Gastroesophageal sphincter (tissue), 4 donors: ENCODE results near the gene GRK5. TPM values are rescaled to one million over a fixed set of nuclear protein-coding genes. Genes with fewer than 3 reads are reported as not detected.

ENCODE experiments used
- ATAC-seq: fragments of 150-250 bp; one replicate; pipeline ENCODE4 v1.9.1; 2016; ENCODE audit warnings: mild to moderate bottlenecking, moderate library complexity
- H3K27ac ChIP-seq, 4 donors: fragments of 200-600 bp; sonication (generic) in 3 of 4; 1 replicate in 3 of 4; 2 replicates in 1 of 4; pipeline ENCODE4 v1.5.1; 2016 to 2019
- H3K27me3 ChIP-seq: fragments of 200-600 bp; sonication (generic); one replicate; pipeline ENCODE4 v1.5.1; 2019
- H3K36me3 ChIP-seq, 2 donors: fragments of 200-600 bp; sonication (generic); one replicate each; pipeline ENCODE4 v1.5.1; 2019; ENCODE audit warnings: control low read depth in 1 of 2
- H3K4me1 ChIP-seq, 3 donors: fragments of 200-600 bp; sonication (generic); 1 replicate in 2 of 3; 2 replicates in 1 of 3; pipeline ENCODE4 v1.5.1; 2016 to 2019; ENCODE audit warnings: control low read depth in 2 of 3
- H3K4me3 ChIP-seq, 2 donors: fragments of 200-600 bp; sonication (generic); one replicate each; pipeline ENCODE4 v1.5.1; 2019; ENCODE audit warnings: mild to moderate bottlenecking in 1 of 2, moderate library complexity in 1 of 2
- H3K9me3 ChIP-seq, 3 donors: fragments of 200-600 bp; sonication (generic); one replicate each; pipeline ENCODE4 v1.5.1; 2017 to 2019; ENCODE audit warnings: control low read depth in 2 of 3
- EP300 ChIP-seq: sonication (generic); formaldehyde crosslinking; IDR thresholded peaks from one replicate; pipeline ENCODE4 v1.6.1; 2017; ENCODE audit warnings: antibody characterized with exemption, mild to moderate bottlenecking
- POLR2A ChIP-seq, 2 donors: fragments of 450-650 bp; IDR thresholded peaks; one replicate each; pipeline ENCODE4 v1.6.1; 2017; ENCODE audit warnings: antibody characterized with exemption in 2 of 2, mild to moderate bottlenecking in 2 of 2, moderate library complexity in 1 of 2
- POLR2AphosphoS5 ChIP-seq: sonication (generic); formaldehyde crosslinking; IDR thresholded peaks from one replicate; pipeline ENCODE4 v1.6.1; 2017; ENCODE audit warnings: antibody characterized with exemption
- WGBS, 2 donors: methylation state at CpG; one replicate each; pipeline ENCODE4 v1.1.5; 2018; ENCODE audit warnings: low coverage in 1 of 2; 5-methylcytosine and 5-hydroxymethylcytosine counted together
- total RNA-seq, 4 donors: library from RNA; depleted of rRNA; stranded (reverse); fragments of >200 nt; gene quantifications; one replicate each; pipeline ENCODE4 v1.1.0, GENCODE V29; 2016
- TF ChIP-seq, protein P1 (sequence below), 4 experiments: fragments of 200-600 bp in 2 of 4; fragments of 450-650 bp in 2 of 4; sonication (generic) in 1 of 4; IDR thresholded peaks; one replicate each; pipeline ENCODE4 v1.5.1; 2017 to 2019; ENCODE audit warnings: antibody characterized with exemption in 4 of 4, mild to moderate bottlenecking in 2 of 4, moderate library complexity in 2 of 4

Gene GRK5
- total RNA-seq, 4 donors from 2014 or later = 28.8 to 71.6 (median 47.7) TPM

DNA sequence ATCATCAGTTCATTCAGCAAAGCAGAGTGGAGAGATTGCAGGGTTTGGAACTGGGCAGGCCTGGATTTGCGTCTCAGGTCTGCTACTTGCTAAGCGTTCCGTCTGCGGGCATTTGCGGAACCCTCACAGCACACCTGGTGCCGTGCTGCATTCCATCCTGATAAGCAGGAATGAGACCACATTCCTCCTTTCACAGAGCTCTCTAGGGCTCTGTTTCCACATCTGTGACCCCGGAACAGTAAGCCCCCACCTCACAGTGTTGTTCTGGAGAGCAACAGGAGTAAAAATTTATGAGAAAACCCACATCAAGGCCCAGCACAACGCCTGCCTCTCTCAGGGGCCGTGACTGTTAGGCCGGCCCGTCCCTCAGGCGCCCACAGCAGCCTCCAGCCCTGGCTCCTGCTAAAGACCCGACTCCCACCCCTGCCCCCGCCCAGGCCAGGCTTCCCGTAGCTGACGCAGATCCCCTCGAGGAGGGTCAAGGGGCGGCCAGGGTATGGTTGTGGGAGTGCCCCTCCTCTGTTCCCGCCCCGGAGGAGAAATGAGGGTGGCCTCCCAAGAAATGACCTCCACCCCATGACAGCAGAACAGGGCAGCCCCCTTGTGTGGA lies 206.2 kb downstream of the GRK5 start:
- Histone ChIP-seq H3K27ac (peak overlapping the region in 3 of 4 donors; percentile 66 to 74 (median 69)), H3K4me1 (peaks cover 0 to 59% (median 36%) of the 10 kb centered on the region in 3 donors), H3K27me3 (no peaks in the 10 kb centered on the region), H3K36me3 (no peaks in the 10 kb centered on the region), H3K4me3 (no peak overlapping the region), H3K9me3 (no peaks in the 10 kb centered on the region)
- TF ChIP-seq EP300 (no peak), POLR2AphosphoS5 (no peak), POLR2A (IDR thresholded peaks at IDR 0.05) (no peak)
- TF ChIP-seq, protein P1, sequence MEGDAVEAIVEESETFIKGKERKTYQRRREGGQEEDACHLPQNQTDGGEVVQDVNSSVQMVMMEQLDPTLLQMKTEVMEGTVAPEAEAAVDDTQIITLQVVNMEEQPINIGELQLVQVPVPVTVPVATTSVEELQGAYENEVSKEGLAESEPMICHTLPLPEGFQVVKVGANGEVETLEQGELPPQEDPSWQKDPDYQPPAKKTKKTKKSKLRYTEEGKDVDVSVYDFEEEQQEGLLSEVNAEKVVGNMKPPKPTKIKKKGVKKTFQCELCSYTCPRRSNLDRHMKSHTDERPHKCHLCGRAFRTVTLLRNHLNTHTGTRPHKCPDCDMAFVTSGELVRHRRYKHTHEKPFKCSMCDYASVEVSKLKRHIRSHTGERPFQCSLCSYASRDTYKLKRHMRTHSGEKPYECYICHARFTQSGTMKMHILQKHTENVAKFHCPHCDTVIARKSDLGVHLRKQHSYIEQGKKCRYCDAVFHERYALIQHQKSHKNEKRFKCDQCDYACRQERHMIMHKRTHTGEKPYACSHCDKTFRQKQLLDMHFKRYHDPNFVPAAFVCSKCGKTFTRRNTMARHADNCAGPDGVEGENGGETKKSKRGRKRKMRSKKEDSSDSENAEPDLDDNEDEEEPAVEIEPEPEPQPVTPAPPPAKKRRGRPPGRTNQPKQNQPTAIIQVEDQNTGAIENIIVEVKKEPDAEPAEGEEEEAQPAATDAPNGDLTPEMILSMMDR (IDR thresholded peaks at IDR 0.05) = no peak
- WGBS, 2 donors = 68% methylated on average over 13 of the region's 20 CpGs; no CpG with 5 or more reads in 1 of the 2 donors
- ATAC-seq = no peak

DNA sequence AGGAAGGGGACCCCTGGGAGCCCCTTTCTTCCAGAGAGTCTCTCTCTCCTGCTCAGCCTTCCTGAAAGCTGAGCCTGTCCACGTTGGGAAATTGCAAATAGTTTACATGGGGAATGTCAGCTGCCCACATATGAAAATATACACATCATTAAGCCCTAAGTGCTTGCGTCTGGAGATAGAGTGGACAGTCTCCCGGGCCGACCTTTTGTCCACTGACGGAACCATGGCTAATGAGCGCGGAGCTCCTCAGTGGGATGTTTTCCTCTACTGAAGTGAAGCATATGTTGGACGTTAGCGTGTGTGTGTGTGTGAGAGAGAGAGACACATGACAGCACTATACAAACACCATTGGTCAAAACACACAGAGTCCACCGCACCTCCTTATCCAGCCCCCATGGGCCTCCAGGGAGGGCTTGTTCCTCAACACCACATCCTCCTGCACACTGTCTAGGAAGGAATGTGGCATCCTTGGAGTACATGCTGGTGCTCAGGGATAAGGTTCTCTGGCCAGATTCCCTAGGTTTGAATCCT lies 206.8 kb downstream of the GRK5 start:
- H3K4me1 ChIP-seq = peaks cover 0 to 58% (median 35%) of the 10 kb centered on the region in 3 donors

DNA sequence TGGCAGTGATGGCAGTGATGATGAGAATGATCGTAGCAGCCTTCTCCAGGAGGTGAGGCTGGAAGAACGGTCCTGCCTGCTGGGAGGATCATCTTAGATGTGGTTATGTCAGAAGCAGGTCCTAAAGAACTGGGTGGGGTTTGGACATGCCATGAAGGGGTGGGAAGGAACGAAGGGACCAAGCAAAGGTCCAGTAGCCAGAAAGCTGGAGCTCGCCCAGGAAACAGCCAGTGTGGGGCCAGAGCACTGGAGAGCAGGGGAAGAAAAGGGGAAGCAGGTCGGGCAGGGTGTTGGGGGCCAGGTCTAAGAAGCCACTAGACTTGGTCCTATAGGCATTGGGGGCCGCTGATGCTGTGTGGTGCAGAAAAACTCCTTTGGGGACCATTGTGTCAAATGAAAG lies 207.8 kb downstream of the GRK5 start:
- peaks cover 0 to 52% (median 30%) of the 10 kb centered on the region in 3 donors for H3K4me1 ChIP-seq

More for the DNA sequence above, 206.8 kb downstream of the GRK5 start:
- Histone ChIP-seq H3K4me3 (no peak overlapping the region), H3K27me3 (no peaks in the 10 kb centered on the region), H3K27ac (peak overlapping the region in 3 of 4 donors; percentile 66 to 74 (median 69)), H3K9me3 (no peaks in the 10 kb centered on the region), H3K36me3 (no peaks in the 10 kb centered on the region)
- 57 to 59% methylated on average over 5 to 9 of the region's 10 CpGs for WGBS, 2 donors
- peak; percentile 8 for ATAC-seq
- TF ChIP-seq POLR2AphosphoS5 (no peak), EP300 (no peak)

DNA sequence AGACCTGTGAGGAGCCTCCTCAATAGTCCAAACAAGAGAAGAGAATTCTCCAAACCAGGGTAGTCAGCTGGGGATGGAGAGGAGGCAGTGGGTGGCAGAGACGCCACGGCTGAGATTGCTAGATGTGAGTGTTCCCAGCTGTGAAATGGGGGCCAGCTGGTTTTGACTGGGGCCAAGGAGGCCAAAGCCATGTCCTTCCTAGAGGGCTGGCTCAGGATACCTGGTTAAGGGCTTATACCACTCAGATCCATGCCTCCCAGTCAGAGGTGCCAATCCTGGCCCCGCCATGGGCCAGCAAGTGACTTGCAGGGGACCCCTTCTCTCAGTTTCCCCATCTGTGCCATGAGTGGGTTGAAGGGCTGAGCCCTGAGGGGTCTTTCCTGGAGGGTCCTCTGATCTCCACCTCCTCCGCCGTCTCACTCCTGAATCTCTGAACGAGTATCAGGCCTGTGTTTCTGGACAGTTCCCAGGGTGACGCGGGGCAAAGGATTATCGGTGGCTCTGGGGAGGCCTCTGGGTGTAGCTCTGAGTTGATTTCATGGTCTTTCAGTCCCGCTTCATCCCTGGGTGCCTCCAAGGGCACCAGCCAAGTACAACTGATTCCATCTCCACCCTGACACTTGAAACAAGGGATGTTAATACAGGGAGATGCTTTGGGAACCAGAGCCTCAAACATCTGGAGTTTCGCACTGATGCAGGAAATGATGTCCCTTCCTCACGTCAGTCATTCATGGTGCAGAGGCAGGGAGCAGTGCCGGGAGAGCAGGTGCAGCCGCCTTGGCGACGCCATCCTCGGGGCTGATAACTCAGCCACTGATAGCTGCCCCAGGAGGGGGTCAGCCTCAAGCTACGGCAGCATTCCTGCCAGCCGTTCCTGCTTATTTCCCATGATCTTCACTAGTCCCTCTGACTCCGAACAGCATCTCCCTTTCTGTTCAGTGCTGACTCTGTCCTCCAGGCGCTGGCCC lies 208.4 kb downstream of the GRK5 start:
- Histone ChIP-seq H3K36me3 (no peaks in the 10 kb centered on the region), H3K4me1 (peaks cover 0 to 46% (median 29%) of the 10 kb centered on the region in 3 donors), H3K27me3 (no peaks in the 10 kb centered on the region), H3K27ac (peak overlapping the region in 2 of 4 donors; percentile 14 to 50), H3K9me3 (no peaks in the 10 kb centered on the region), H3K4me3 (no peak overlapping the region)
- TF ChIP-seq EP300 = no peak
- TF ChIP-seq, protein P1 (IDR thresholded peaks at IDR 0.05) = no peak
- TF ChIP-seq POLR2A (IDR thresholded peaks at IDR 0.05) = no peak
- no peak for TF ChIP-seq POLR2AphosphoS5
- WGBS, 2 donors = 72 to 79% methylated on average over 3 to 12 of the region's 21 CpGs
- no peak for ATAC-seq

More for the DNA sequence above, 207.8 kb downstream of the GRK5 start:
- Histone ChIP-seq H3K27me3 (no peaks in the 10 kb centered on the region), H3K4me3 (no peak overlapping the region), H3K9me3 (no peaks in the 10 kb centered on the region), H3K27ac (peak overlapping the region in 2 of 4 donors; percentile 14 to 50), H3K36me3 (no peaks in the 10 kb centered on the region)
- 74 to 87% methylated on average over 6 of the region's 6 CpGs for WGBS, 2 donors
- no peak for ATAC-seq
- TF ChIP-seq POLR2A (IDR thresholded peaks at IDR 0.05) (no peak), EP300 (no peak), POLR2AphosphoS5 (no peak)
- TF ChIP-seq, protein P1 (IDR thresholded peaks at IDR 0.05) = no peak

DNA sequence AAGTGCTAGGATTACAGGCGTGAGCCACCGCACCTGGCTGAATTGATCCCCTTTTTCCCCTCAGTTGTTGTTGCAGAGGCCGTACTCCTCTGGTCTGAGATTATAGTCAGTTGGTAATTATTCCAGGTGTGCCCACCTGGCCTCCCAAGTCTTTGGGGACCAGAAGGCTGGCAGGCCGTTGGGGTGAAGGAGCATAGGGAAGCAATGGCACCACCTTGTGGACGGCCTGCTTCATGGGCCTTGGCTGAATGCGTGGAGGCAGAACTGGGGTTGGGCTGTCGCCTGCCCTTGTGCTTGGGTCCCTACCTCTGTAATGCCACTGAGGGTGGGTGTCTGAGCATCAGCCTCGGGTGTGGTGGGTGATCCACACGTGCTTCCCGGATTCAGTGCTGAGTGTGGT lies 209.5 kb downstream of the GRK5 start:
- Histone ChIP-seq H3K4me3 (no peak overlapping the region), H3K36me3 (peaks cover 0 to 5% of the 10 kb centered on the region in 2 donors), H3K9me3 (no peaks in the 10 kb centered on the region), H3K4me1 (peaks cover 0 to 55% (median 34%) of the 10 kb centered on the region in 3 donors), H3K27me3 (no peaks in the 10 kb centered on the region), H3K27ac (peak overlapping the region in 1 of 4 donors; percentile 50)
- TF ChIP-seq, protein P1 (IDR thresholded peaks at IDR 0.05) = peak in 3 of 4 experiments; percentile 72 to 80 (median 79)
- no peak for TF ChIP-seq EP300
- no peak for ATAC-seq
- 50% methylated on average over 2 of the region's 10 CpGs; no CpG with 5 or more reads in 1 of the 2 donors for WGBS, 2 donors
